Measurements from ENCODE around the gene GRIN1. TPM values are rescaled to one million over a fixed set of nuclear protein-coding genes. Genes with fewer than 3 reads are reported as not detected.

GRIN1 gene
- total and polyA plus RNA-seq, 2 of the 13 experiments (the other 11 are each of a cell fraction or from before 2014, with no cell fraction given): 0.13 TPM; not detected in 1

GRCh38 chr9:137168573-137168903 lies 29.6 kb downstream of the GRIN1 start (continued):
- TF ChIP-seq ZNF3 (CRISPR knock-in tag; IDR thresholded peaks at IDR 0.05): no peak
- peak; percentile 12; the same call in 1 of the 2 replicates for TF ChIP-seq EED (CRISPR knock-in tag; IDR thresholded peaks at IDR 0.05)
- no peak for TF ChIP-seq ZNF251 (CRISPR knock-in tag; IDR thresholded peaks at IDR 0.05)

GRCh38 chr9:137168904-137169856 lies 30.2 kb downstream of the GRIN1 start:
- intact Hi-C loops (cut with micrococcal nuclease; ENCODE audit: unreplicated experiment) (no loop called here), in situ Hi-C loops (cut with HindIII; ENCODE audit: extremely low pct_ligation_motif_present, low pct_unique_long_range_greater_than_20kb) (no loop called here)
- Histone ChIP-seq H3K9me3 (ENCODE audit: low read length) (no peaks in the 10 kb centered on the region), H3K79me2 (ENCODE audit: insufficient read depth, low read length) (no peaks in the 10 kb centered on the region), H3K4me3 (replicated peaks in 1 of 3; ENCODE audit: insufficient read depth in 1 of 3, low read depth in 2 of 3, low read length in 3 of 3) (peak overlapping the region; percentile 21 to 65 (median 47); a peak in 5 of 6 replicates), H3K4me2 (ENCODE audit: low read depth, low read length) (peak overlapping the region; percentile 76), H3K4me1 (ENCODE audit: insufficient read depth, low read length) (peaks cover 9% of the 10 kb centered on the region), H3K27ac (ENCODE audit: extremely low read length, insufficient read depth, low read length) (no peak overlapping the region), H3K27me3 (ENCODE audit: control insufficient read depth in 1 of 2, insufficient read depth in 2 of 2, low read length in 2 of 2) (peaks cover 11 to 73% of the 10 kb centered on the region in 2 experiments; a peak in 3 of 5 replicates), H3K36me3 (replicated peaks in 1 of 2; ENCODE audit: control insufficient read depth in 1 of 2, insufficient read depth in 2 of 2, low read length in 2 of 2) (no peaks in the 10 kb centered on the region), H4K20me1 (ENCODE audit: insufficient read depth, low read length) (no peaks in the 10 kb centered on the region), H3K9ac (ENCODE audit: insufficient read depth, low read depth, low read length) (no peak overlapping the region), H2AFZ (ENCODE audit: low read length) (no peak overlapping the region)
- BruUV-seq (replicated peaks): no TSS peak
- 0% methylated on average over 10 of the region's 124 CpGs for WGBS (ENCODE audit: low lambda C conversion rate)
- CTCF ChIA-PET (ENCODE audit: low intra/inter-chr PET ratio, low total read pairs): no interaction called here
- POLR2A ChIA-PET: interaction anchor here (0.6 to 1.7 kb wide), 5 partner anchors 8 to 72 kb away, joined by 3 to 5 read pairs (median 4); partner anchors contain the start of gene TUBB4B
- DNase-seq (ENCODE audit: low spot score) (peak; percentile 32), ATAC-seq (peak; percentile 41), FAIRE-seq (no peak)
- TF ChIP-seq CAMTA2 (CRISPR knock-in tag; IDR thresholded peaks at IDR 0.05; ENCODE audit: borderline replicate concordance) (peak; percentile 16; the same call in 1 of the 2 replicates), HMGA1 (CRISPR knock-in tag; conservative IDR thresholded peaks at IDR 0.05) (no peak), MBNL3 (CRISPR knock-in tag; conservative IDR thresholded peaks at IDR 0.05) (no peak), PAWR (CRISPR knock-in tag; IDR thresholded peaks at IDR 0.05; ENCODE audit: borderline replicate concordance) (no peak), ZNF563 (CRISPR knock-in tag; IDR thresholded peaks at IDR 0.05) (peak; percentile 66; the same call in 1 of the 2 replicates), ZFX (CRISPR knock-in tag; IDR thresholded peaks at IDR 0.05; ENCODE audit: low read depth) (peak; percentile 47), GPBP1L1 (CRISPR knock-in tag; IDR thresholded peaks at IDR 0.05) (no peak), HMG20A (CRISPR knock-in tag; IDR thresholded peaks at IDR 0.05; ENCODE audit: borderline replicate concordance) (no peak), ELF4 (CRISPR knock-in tag; IDR thresholded peaks at IDR 0.05; ENCODE audit: borderline replicate concordance) (no peak), HDAC1 (CRISPR knock-in tag; IDR thresholded peaks at IDR 0.05) (no peak), EEA1 (CRISPR knock-in tag; IDR thresholded peaks at IDR 0.05; ENCODE audit: borderline replicate concordance) (no peak), DDIT3 (CRISPR knock-in tag; IDR thresholded peaks at IDR 0.05) (no peak), ISL2 (CRISPR knock-in tag; IDR thresholded peaks at IDR 0.05) (no peak), ZNF274 (CRISPR knock-in tag; IDR thresholded peaks at IDR 0.05) (no peak), ZNF7 (CRISPR knock-in tag; IDR thresholded peaks at IDR 0.05) (no peak), ZNF124 (CRISPR knock-in tag; IDR thresholded peaks at IDR 0.05) (no peak), ETV6 (CRISPR knock-in tag; conservative IDR thresholded peaks at IDR 0.05) (no peak), GMEB2 (CRISPR knock-in tag; IDR thresholded peaks at IDR 0.05; ENCODE audit: low read depth) (no peak)

Measured in HepG2 (cell line).